ENCODE results near the gene PTPRT. TPM values are rescaled to one million over a fixed set of nuclear protein-coding genes. Genes with fewer than 3 reads are reported as not detected.
A peak's percentile ranks its signal among the peaks of the same experiment; 100 is the strongest.

The PTPRT gene
- total and polyA plus RNA-seq, 2 donors: 0.09 to 1.9 TPM

GRCh38 chr20:42873259-42873658 is 316.4 kb downstream of the PTPRT start:
- Histone ChIP-seq H3K36me3 (ENCODE audit: insufficient read depth) (no peaks in the 10 kb centered on the region), H3K27ac (ENCODE audit: low read depth) (no peak overlapping the region), H3K4me1 (ENCODE audit: insufficient read depth) (no peaks in the 10 kb centered on the region), H3K4me3 (ENCODE audit: low read depth, low read length) (no peak overlapping the region)
- DNase-seq (ENCODE audit: extremely low spot score): no peak
- WGBS: 87% methylated on average over 3 of the region's 3 CpGs

GRCh38 chr20:42864116-42864515 is 325.6 kb downstream of the PTPRT start:
- 75% methylated on average over 3 of the region's 3 CpGs for WGBS
- H3K36me3 ChIP-seq (ENCODE audit: insufficient read depth): no peaks in the 10 kb centered on the region
- DNase-seq (ENCODE audit: extremely low spot score): no peak
- H3K4me1 ChIP-seq (ENCODE audit: insufficient read depth): no peaks in the 10 kb centered on the region
- no peak overlapping the region for H3K4me3 ChIP-seq (ENCODE audit: low read depth, low read length)
- H3K27ac ChIP-seq (ENCODE audit: low read depth): no peak overlapping the region

- DNase-seq (ENCODE audit: extremely low spot score): no peak
- Histone ChIP-seq H3K27ac (ENCODE audit: low read depth) (no peak overlapping the region), H3K36me3 (ENCODE audit: insufficient read depth) (no peaks in the 10 kb centered on the region), H3K4me3 (ENCODE audit: low read depth, low read length) (no peak overlapping the region), H3K4me1 (ENCODE audit: insufficient read depth) (no peaks in the 10 kb centered on the region)
- 64% methylated on average over 5 of the region's 5 CpGs for WGBS
Measured at GRCh38 chr20:42862446-42862845, 327.3 kb downstream of the PTPRT start.

- H3K4me1 ChIP-seq (ENCODE audit: insufficient read depth): no peaks in the 10 kb centered on the region
- no peak overlapping the region for H3K27ac ChIP-seq (ENCODE audit: low read depth)
- H3K4me3 ChIP-seq (ENCODE audit: low read depth, low read length): no peak overlapping the region
- 46% methylated on average over 7 of the region's 7 CpGs for WGBS
- no peak for DNase-seq (ENCODE audit: extremely low spot score)
- H3K36me3 ChIP-seq (ENCODE audit: insufficient read depth): no peaks in the 10 kb centered on the region
Measured at GRCh38 chr20:42857446-42857845, 332.3 kb downstream of the PTPRT start.

GRCh38 chr20:42855896-42856295 is 333.8 kb downstream of the PTPRT start:
- 68% methylated on average over 1 of the region's 1 CpG for WGBS
- H3K4me1 ChIP-seq (ENCODE audit: insufficient read depth): no peaks in the 10 kb centered on the region
- no peak for DNase-seq (ENCODE audit: extremely low spot score)
- no peak overlapping the region for H3K4me3 ChIP-seq (ENCODE audit: low read depth, low read length)
- H3K27ac ChIP-seq (ENCODE audit: low read depth): no peak overlapping the region
- H3K36me3 ChIP-seq (ENCODE audit: insufficient read depth): no peaks in the 10 kb centered on the region

- Histone ChIP-seq H3K4me1 (ENCODE audit: insufficient read depth) (no peaks in the 10 kb centered on the region), H3K36me3 (ENCODE audit: insufficient read depth) (no peaks in the 10 kb centered on the region), H3K4me3 (ENCODE audit: low read depth, low read length) (no peak overlapping the region), H3K27ac (ENCODE audit: low read depth) (no peak overlapping the region)
- DNase-seq (ENCODE audit: extremely low spot score): no peak
Measured at GRCh38 chr20:42852691-42853090, 337.0 kb downstream of the PTPRT start.

GRCh38 chr20:42846784-42847490 is 342.8 kb downstream of the PTPRT start:
- Histone ChIP-seq H3K4me1 (ENCODE audit: insufficient read depth) (no peaks in the 10 kb centered on the region), H3K27ac (ENCODE audit: low read depth) (no peak overlapping the region), H3K4me3 (ENCODE audit: low read depth, low read length) (no peak overlapping the region), H3K36me3 (ENCODE audit: insufficient read depth) (no peaks in the 10 kb centered on the region)
- WGBS: 53% methylated on average over 8 of the region's 8 CpGs
- no peak for DNase-seq (ENCODE audit: extremely low spot score)

GRCh38 chr20:42844751-42845150 is 345.0 kb downstream of the PTPRT start:
- WGBS: 87% methylated on average over 6 of the region's 6 CpGs
- H3K36me3 ChIP-seq (ENCODE audit: insufficient read depth): no peaks in the 10 kb centered on the region
- DNase-seq (ENCODE audit: extremely low spot score): no peak
- no peak overlapping the region for H3K4me3 ChIP-seq (ENCODE audit: low read depth, low read length)
- no peaks in the 10 kb centered on the region for H3K4me1 ChIP-seq (ENCODE audit: insufficient read depth)
- H3K27ac ChIP-seq (ENCODE audit: low read depth): no peak overlapping the region

- Histone ChIP-seq H3K4me3 (ENCODE audit: low read depth, low read length) (no peak overlapping the region), H3K36me3 (ENCODE audit: insufficient read depth) (no peaks in the 10 kb centered on the region), H3K27ac (ENCODE audit: low read depth) (no peak overlapping the region), H3K4me1 (ENCODE audit: insufficient read depth) (no peaks in the 10 kb centered on the region)
- WGBS: 88% methylated on average over 3 of the region's 3 CpGs
- no peak for DNase-seq (ENCODE audit: extremely low spot score)
Measured at GRCh38 chr20:42837456-42837855, 352.2 kb downstream of the PTPRT start.

- no peak overlapping the region for H3K4me3 ChIP-seq (ENCODE audit: low read depth, low read length)
- 65% methylated on average over 5 of the region's 5 CpGs for WGBS
- peak; percentile 25 for DNase-seq (ENCODE audit: extremely low spot score)
- H3K36me3 ChIP-seq (ENCODE audit: insufficient read depth): no peaks in the 10 kb centered on the region
- no peaks in the 10 kb centered on the region for H3K4me1 ChIP-seq (ENCODE audit: insufficient read depth)
- no peak overlapping the region for H3K27ac ChIP-seq (ENCODE audit: low read depth)
Measured at GRCh38 chr20:42836339-42836738, 353.4 kb downstream of the PTPRT start.

GRCh38 chr20:42807876-42808275 is 381.8 kb downstream of the PTPRT start:
- no peak overlapping the region for H3K4me3 ChIP-seq (ENCODE audit: low read depth, low read length)
- H3K27ac ChIP-seq (ENCODE audit: low read depth): no peak overlapping the region
- H3K4me1 ChIP-seq (ENCODE audit: insufficient read depth): no peaks in the 10 kb centered on the region
- DNase-seq (ENCODE audit: extremely low spot score): no peak
- H3K36me3 ChIP-seq (ENCODE audit: insufficient read depth): no peaks in the 10 kb centered on the region
- WGBS: 79% methylated on average over 6 of the region's 6 CpGs

GRCh38 chr20:42795111-42795695 is 394.5 kb downstream of the PTPRT start:
- Histone ChIP-seq H3K4me1 (ENCODE audit: insufficient read depth) (no peaks in the 10 kb centered on the region), H3K27ac (ENCODE audit: low read depth) (no peak overlapping the region), H3K4me3 (ENCODE audit: low read depth, low read length) (no peak overlapping the region), H3K36me3 (ENCODE audit: insufficient read depth) (no peaks in the 10 kb centered on the region)
- WGBS: 64% methylated on average over 11 of the region's 11 CpGs
- DNase-seq (ENCODE audit: extremely low spot score): no peak

- no peaks in the 10 kb centered on the region for H3K4me1 ChIP-seq (ENCODE audit: insufficient read depth)
- WGBS: 92% methylated on average over 1 of the region's 1 CpG
- no peak overlapping the region for H3K4me3 ChIP-seq (ENCODE audit: low read depth, low read length)
- no peak overlapping the region for H3K27ac ChIP-seq (ENCODE audit: low read depth)
- no peaks in the 10 kb centered on the region for H3K36me3 ChIP-seq (ENCODE audit: insufficient read depth)
- no peak for DNase-seq (ENCODE audit: extremely low spot score)
Measured at GRCh38 chr20:42792052-42792451, 397.7 kb downstream of the PTPRT start.

GRCh38 chr20:42790111-42790510 is 399.6 kb downstream of the PTPRT start:
- no peak for DNase-seq (ENCODE audit: extremely low spot score)
- WGBS: 10% methylated on average over 2 of the region's 2 CpGs
- Histone ChIP-seq H3K36me3 (ENCODE audit: insufficient read depth) (no peaks in the 10 kb centered on the region), H3K4me3 (ENCODE audit: low read depth, low read length) (no peak overlapping the region), H3K27ac (ENCODE audit: low read depth) (no peak overlapping the region), H3K4me1 (ENCODE audit: insufficient read depth) (no peaks in the 10 kb centered on the region)

All from urinary bladder (tissue), 4 donors.